Trophoblast cell (in vitro differentiated cells and primary cell): Measurements from ENCODE around the gene ZNF576.

Source experiments
- DNase-seq, 2 donors: peaks; one replicate each; pipeline ENCODE4 v3.0.0-alpha.2; 2016
- H2AFZ ChIP-seq: 2 replicates; pipeline ENCODE4 v1.6.1; 2013; ENCODE audit warnings: low read length, moderate library complexity, mild to moderate bottlenecking; ENCODE audit not compliant: insufficient read depth, poor library complexity
- H2AK5ac ChIP-seq: 2 replicates; pipeline ENCODE4 v1.6.1; 2013; ENCODE audit warnings: mild to moderate bottlenecking, low read length
- H2BK120ac ChIP-seq: 2 replicates; pipeline ENCODE4 v1.6.1; 2013; ENCODE audit warnings: low read length, mild to moderate bottlenecking, moderate library complexity; ENCODE audit not compliant: insufficient read depth, poor library complexity
- H2BK12ac ChIP-seq: 2 replicates; pipeline ENCODE4 v1.6.1; 2013; ENCODE audit warnings: mild to moderate bottlenecking, low read length, moderate library complexity
- H2BK5ac ChIP-seq: 2 replicates; pipeline ENCODE4 v1.6.1; 2013; ENCODE audit warnings: low read length, low read depth, moderate library complexity, mild to moderate bottlenecking; ENCODE audit not compliant: poor library complexity
- H3K14ac ChIP-seq: 2 replicates; pipeline ENCODE4 v1.6.1; 2013; ENCODE audit warnings: mild to moderate bottlenecking, low read length
- H3K18ac ChIP-seq: 2 replicates; pipeline ENCODE4 v1.6.1; 2013; ENCODE audit warnings: mild to moderate bottlenecking, low read length
- H3K23ac ChIP-seq: 2 replicates; pipeline ENCODE4 v1.6.1; 2013; ENCODE audit warnings: low read length
- H3K27ac ChIP-seq: 2 replicates; pipeline ENCODE4 v1.5.1; 2013; ENCODE audit warnings: low read depth, mild to moderate bottlenecking, inconsistent platforms, low read length, moderate library complexity
- H3K27me3 ChIP-seq: 2 replicates; pipeline ENCODE4 v1.6.1; 2013; ENCODE audit warnings: inconsistent platforms, mild to moderate bottlenecking, low read length, moderate library complexity; ENCODE audit not compliant: insufficient read depth
- H3K36me3 ChIP-seq, 2 experiments: 1 replicate in 1 of 2; 2 replicates in 1 of 2; pipeline ENCODE4 v1.6.1; 2013; ENCODE audit warnings: low read length in 2 of 2, mild to moderate bottlenecking in 2 of 2, moderate library complexity in 1 of 2; ENCODE audit not compliant: insufficient read depth in 2 of 2, control insufficient read depth in 1 of 2
- H3K4ac ChIP-seq: 2 replicates; pipeline ENCODE4 v1.6.1; 2013; ENCODE audit warnings: low read depth, mild to moderate bottlenecking, low read length, moderate library complexity
- H3K4me1 ChIP-seq, 2 experiments: 1 replicate in 1 of 2; 2 replicates in 1 of 2; pipeline ENCODE4 v1.6.1; 2013; ENCODE audit warnings: low read length in 2 of 2, mild to moderate bottlenecking in 2 of 2, moderate library complexity in 1 of 2; ENCODE audit not compliant: insufficient read depth in 2 of 2, control insufficient read depth in 1 of 2
- H3K4me2 ChIP-seq: 2 replicates; pipeline ENCODE4 v1.6.1; 2013; ENCODE audit warnings: inconsistent platforms, mild to moderate bottlenecking, low read length, moderate library complexity
- H3K4me3 ChIP-seq: 2 replicates; pipeline ENCODE4 v1.5.1; 2013; ENCODE audit warnings: mild to moderate bottlenecking, low read depth, low read length, inconsistent platforms
- H3K79me1 ChIP-seq: one replicate; pipeline ENCODE4 v1.6.1; 2013; ENCODE audit warnings: low read length
- H3K79me2 ChIP-seq: 2 replicates; pipeline ENCODE4 v1.6.1; 2013; ENCODE audit warnings: low read length, mild to moderate bottlenecking; ENCODE audit not compliant: control insufficient read depth, insufficient read depth, poor library complexity
- H3K9ac ChIP-seq: 2 replicates; pipeline ENCODE4 v1.6.1; 2013; ENCODE audit warnings: mild to moderate bottlenecking, low read length
- H3K9me3 ChIP-seq: 2 replicates; pipeline ENCODE4 v1.6.1; 2013; ENCODE audit warnings: low read depth, mild to moderate bottlenecking, control low read depth, inconsistent platforms, low read length; ENCODE audit not compliant: insufficient read depth
- H4K12ac ChIP-seq: 2 replicates; pipeline ENCODE4 v1.6.1; 2013; ENCODE audit warnings: low read depth, mild to moderate bottlenecking, low read length, moderate library complexity
- H4K8ac ChIP-seq: 2 replicates; pipeline ENCODE4 v1.6.1; 2013; ENCODE audit warnings: low read depth, mild to moderate bottlenecking, low read length, moderate library complexity
- H4K91ac ChIP-seq: one replicate; pipeline ENCODE4 v1.6.1; 2013; ENCODE audit warnings: low read depth, mild to moderate bottlenecking, low read length, moderate library complexity
- WGBS: extraction: QIAGEN DNeasy Blood & Tissue Kit; methylation state at CpG from one replicate; pipeline ENCODE4 v1.1.7; 2013; ENCODE audit warnings: missing lambda C conversion rate; ENCODE audit not compliant: insufficient read length, insufficient coverage; ENCODE audit errors: extremely low coverage; 5-methylcytosine and 5-hydroxymethylcytosine counted together

ZNF576 gene

DNA sequence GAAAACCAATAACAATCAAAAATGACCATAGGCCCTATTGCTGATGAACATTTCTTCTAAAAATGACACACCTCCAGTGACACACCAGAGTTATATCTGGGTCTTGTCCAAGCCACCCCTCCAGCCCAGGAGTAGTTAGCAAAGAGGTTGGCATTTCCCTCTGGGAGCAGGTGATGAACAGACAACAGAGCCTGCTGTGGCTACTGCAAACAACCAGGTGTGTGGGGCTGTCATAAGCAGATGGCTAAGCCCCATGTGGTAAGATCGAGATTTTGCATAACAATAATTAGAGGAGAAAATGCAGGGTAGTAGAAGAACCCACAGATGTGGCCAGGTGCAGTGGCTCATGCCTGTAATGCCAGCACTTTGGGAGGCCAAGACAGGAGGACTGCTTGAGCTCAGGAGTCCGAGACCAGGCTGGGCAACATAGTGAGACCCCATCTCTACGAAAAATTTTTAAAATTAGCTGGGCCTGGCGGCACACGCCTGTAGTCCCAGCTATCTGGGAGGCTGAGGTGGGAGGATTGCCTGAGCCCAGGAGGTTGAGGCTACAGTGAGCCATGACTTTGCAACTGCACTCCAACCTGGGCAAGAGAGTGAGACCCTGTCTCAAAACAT lies 26.1 kb upstream of the ZNF576 start:
- Histone ChIP-seq H3K4me1 (peaks cover 0 to 6% of the 10 kb centered on the region in 2 experiments), H3K9ac (no peak overlapping the region), H3K14ac (no peak overlapping the region), H2BK120ac (no peak overlapping the region), H3K4ac (no peak overlapping the region), H3K18ac (no peak overlapping the region), H3K23ac (no peak overlapping the region), H2BK5ac (no peak overlapping the region), H3K79me1 (peaks cover 2% of the 10 kb centered on the region), H4K91ac (no peak overlapping the region), H3K36me3 (peaks cover 2 to 9% of the 10 kb centered on the region in 2 experiments), H3K4me3 (no peak overlapping the region), H2AK5ac (no peak overlapping the region), H3K79me2 (peaks cover 4% of the 10 kb centered on the region), H3K27me3 (no peaks in the 10 kb centered on the region), H3K9me3 (no peaks in the 10 kb centered on the region), H3K4me2 (no peak overlapping the region), H2AFZ (no peak overlapping the region), H4K8ac (no peak overlapping the region), H2BK12ac (no peak overlapping the region), H4K12ac (no peak overlapping the region), H3K27ac (no peak overlapping the region)
- WGBS = no CpG with 5 or more reads among the region's 5 CpGs
- peak; percentile 15 to 19 for DNase-seq

DNA sequence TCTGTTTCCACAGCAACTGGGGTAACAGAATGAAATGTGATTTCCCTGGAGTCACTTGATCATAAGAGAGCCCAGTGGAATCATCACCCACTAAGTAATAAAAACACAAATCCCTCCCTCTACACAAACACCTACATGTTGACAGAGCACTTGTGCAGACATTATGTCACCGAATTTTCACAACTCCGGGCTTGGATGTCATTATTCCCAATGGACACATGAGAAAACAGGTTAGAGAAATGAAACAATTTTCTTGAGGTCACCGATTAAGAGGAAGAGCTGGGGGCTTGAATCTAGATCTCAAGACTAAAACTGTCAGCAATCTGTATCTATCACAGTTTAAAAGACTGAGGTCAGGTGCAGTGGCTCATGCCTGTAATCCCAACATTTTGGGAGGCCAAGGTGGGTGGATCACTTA lies 24.2 kb upstream of the ZNF576 start:
- H3K4me1 ChIP-seq = peaks cover 3 to 10% of the 10 kb centered on the region in 2 experiments
- WGBS = no CpG with 5 or more reads among the region's 3 CpGs
- H3K36me3 ChIP-seq = peaks cover 2 to 9% of the 10 kb centered on the region in 2 experiments
- no peak overlapping the region for H2BK120ac ChIP-seq
- no peak overlapping the region for H3K14ac ChIP-seq
- H2BK12ac ChIP-seq = no peak overlapping the region
- H2BK5ac ChIP-seq = no peak overlapping the region
- H3K9me3 ChIP-seq = no peaks in the 10 kb centered on the region
- H3K27ac ChIP-seq = no peak overlapping the region
- no peak overlapping the region for H4K91ac ChIP-seq
- no peak for DNase-seq
- peaks cover 4% of the 10 kb centered on the region for H3K79me1 ChIP-seq
- no peak overlapping the region for H4K12ac ChIP-seq
- no peak overlapping the region for H4K8ac ChIP-seq
- peaks cover 4% of the 10 kb centered on the region for H3K79me2 ChIP-seq
- H3K27me3 ChIP-seq = no peaks in the 10 kb centered on the region
- H3K9ac ChIP-seq = no peak overlapping the region
- H3K4me3 ChIP-seq = no peak overlapping the region
- no peak overlapping the region for H3K23ac ChIP-seq
- no peak overlapping the region for H2AFZ ChIP-seq
- H3K18ac ChIP-seq = no peak overlapping the region
- H3K4me2 ChIP-seq = no peak overlapping the region
- no peak overlapping the region for H2AK5ac ChIP-seq
- H3K4ac ChIP-seq = no peak overlapping the region

DNA sequence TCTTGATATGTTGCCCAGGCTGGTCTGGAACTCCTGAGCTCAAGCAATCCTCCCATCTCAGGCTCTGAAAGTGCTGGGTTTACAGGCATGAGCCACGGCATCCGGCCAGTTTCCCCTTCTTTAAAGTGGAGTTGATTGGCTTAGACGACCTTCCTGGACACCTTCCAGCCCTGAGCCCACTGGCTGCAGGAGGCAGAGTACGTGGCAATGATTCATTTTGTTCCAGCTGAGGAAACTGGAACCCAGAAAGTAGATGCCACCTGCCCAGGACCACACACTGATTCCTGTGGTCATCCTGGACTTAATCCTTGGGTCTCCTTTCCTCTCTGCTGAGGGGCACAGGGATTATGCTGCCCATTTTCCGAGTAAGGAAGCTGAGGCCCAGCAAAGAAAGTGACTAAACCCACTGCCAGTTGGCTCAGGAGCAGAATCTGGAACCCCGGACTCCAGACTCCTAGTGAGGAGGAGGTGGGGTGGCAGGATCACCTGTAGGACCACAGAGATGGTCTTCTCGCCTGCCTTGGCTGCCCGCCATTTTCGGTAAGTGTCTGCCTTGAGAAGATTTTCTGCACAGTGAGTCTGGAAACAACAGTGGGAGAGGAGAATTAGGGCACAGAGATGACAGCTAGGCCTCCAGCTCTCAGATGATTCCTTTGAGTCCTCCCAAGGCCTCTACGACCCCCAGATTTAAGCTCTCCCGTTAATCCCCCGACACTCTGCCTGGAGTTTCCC lies 21.8 kb upstream of the ZNF576 start:
- peak overlapping the region; percentile 64 for H4K8ac ChIP-seq
- H3K9ac ChIP-seq = peak overlapping the region; percentile 96
- peak overlapping the region; percentile 87 for H3K4me2 ChIP-seq
- no peak overlapping the region for H2AFZ ChIP-seq
- peak overlapping the region; percentile 66 for H4K12ac ChIP-seq
- peak overlapping the region; percentile 36 for H3K14ac ChIP-seq
- peaks cover 2 to 9% of the 10 kb centered on the region in 2 experiments for H3K36me3 ChIP-seq
- H3K79me2 ChIP-seq = peaks cover 4% of the 10 kb centered on the region
- H3K9me3 ChIP-seq = no peaks in the 10 kb centered on the region
- peaks cover 4% of the 10 kb centered on the region for H3K79me1 ChIP-seq
- peak overlapping the region; percentile 54 for H3K4ac ChIP-seq
- H3K27ac ChIP-seq = no peak overlapping the region
- H2AK5ac ChIP-seq = peak overlapping the region; percentile 4
- peak overlapping the region; percentile 27 for H3K18ac ChIP-seq
- DNase-seq = no peak
- H3K4me3 ChIP-seq = peak overlapping the region; percentile 98
- H3K23ac ChIP-seq = no peak overlapping the region
- peaks cover 3 to 10% of the 10 kb centered on the region in 2 experiments for H3K4me1 ChIP-seq
- no peak overlapping the region for H2BK120ac ChIP-seq
- H2BK5ac ChIP-seq = no peak overlapping the region
- WGBS = no CpG with 5 or more reads among the region's 12 CpGs
- no peaks in the 10 kb centered on the region for H3K27me3 ChIP-seq
- no peak overlapping the region for H2BK12ac ChIP-seq
- peak overlapping the region; percentile 54 for H4K91ac ChIP-seq

DNA sequence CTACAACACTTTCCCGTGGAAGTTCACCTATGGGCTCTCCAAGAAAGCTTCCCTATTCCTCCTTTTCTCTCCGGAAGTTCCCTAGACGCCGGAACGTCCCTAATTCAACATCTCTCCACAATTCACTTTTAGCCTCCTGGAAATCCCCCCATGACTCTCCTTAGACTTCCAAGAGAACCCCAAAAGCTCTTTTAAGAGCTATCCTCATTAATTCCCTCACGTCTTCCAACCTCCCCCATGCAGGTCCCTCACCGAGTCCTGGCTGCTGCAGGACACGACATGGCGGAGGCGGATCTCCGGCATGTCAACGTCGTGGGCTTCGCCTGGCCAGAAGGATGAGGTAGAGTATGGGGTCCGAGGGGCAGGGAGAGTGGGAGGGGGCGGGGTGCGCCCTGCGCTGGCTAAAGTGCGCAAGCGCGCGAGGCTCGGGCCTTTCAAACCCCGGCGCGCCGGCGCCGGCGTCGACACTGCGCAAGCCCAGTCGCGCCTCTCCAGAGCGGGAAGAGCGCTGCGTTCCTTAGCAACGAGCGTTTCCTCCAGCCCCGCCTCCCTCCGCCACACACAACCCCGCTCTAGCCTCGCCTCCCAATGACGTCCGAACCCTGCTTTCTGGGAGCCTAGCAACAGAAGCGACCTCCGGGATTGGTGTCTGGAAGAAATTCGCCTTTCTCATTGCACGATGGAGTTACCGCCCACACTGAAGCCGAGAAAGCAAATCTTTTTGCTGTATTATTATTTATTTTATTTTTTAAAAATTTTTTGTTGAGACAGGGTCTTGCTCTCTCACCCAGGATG lies 21.0 kb upstream of the ZNF576 start, which contains the start of the genes PINLYP and XRCC1:
PINLYP (plus strand) TSS at position 646 of the 795 bp plus-strand sequence. CDS start 1,391 bp downstream, outside the sequence.
XRCC1 (minus strand) TSS at position 372 of the 795 bp plus-strand sequence; CDS start at position 303, 69 bp downstream.
- H3K14ac ChIP-seq = peak within 1 kb of the TSS; percentile 36
- H3K9me3 ChIP-seq = no peaks in the 10 kb centered on the region
- peak within 1 kb of the TSS; percentile 5 for H2BK120ac ChIP-seq
- H2AFZ ChIP-seq = peak within 1 kb of the TSS; percentile 73
- H2AK5ac ChIP-seq = peak within 1 kb of the TSS; percentile 7
- peaks cover 6% of the 10 kb centered on the region for H3K79me1 ChIP-seq
- no peaks in the 10 kb centered on the region for H3K27me3 ChIP-seq
- DNase-seq = peak; percentile 99
- H3K27ac ChIP-seq = no peak within 1 kb of the TSS
- H3K9ac ChIP-seq = peak within 1 kb of the TSS; percentile 96
- H3K4me1 ChIP-seq = peaks cover 3 to 10% of the 10 kb centered on the region in 2 experiments
- peak within 1 kb of the TSS; percentile 10 for H2BK5ac ChIP-seq
- peak within 1 kb of the TSS; percentile 87 for H3K4me2 ChIP-seq
- H4K91ac ChIP-seq = peak within 1 kb of the TSS; percentile 54
- peak within 1 kb of the TSS; percentile 87 for H4K8ac ChIP-seq
- no peak within 1 kb of the TSS for H2BK12ac ChIP-seq
- H3K36me3 ChIP-seq = peaks cover 2 to 9% of the 10 kb centered on the region in 2 experiments
- peak within 1 kb of the TSS; percentile 52 for H3K18ac ChIP-seq
- peak within 1 kb of the TSS; percentile 66 for H4K12ac ChIP-seq
- H3K4me3 ChIP-seq = peak within 1 kb of the TSS; percentile 98
- H3K23ac ChIP-seq = no peak within 1 kb of the TSS
- peak within 1 kb of the TSS; percentile 54 for H3K4ac ChIP-seq
- no CpG with 5 or more reads among the region's 51 CpGs for WGBS
- peaks cover 4% of the 10 kb centered on the region for H3K79me2 ChIP-seq
